ENCODE measurements around the gene NMU.

NMU gene

DNA sequence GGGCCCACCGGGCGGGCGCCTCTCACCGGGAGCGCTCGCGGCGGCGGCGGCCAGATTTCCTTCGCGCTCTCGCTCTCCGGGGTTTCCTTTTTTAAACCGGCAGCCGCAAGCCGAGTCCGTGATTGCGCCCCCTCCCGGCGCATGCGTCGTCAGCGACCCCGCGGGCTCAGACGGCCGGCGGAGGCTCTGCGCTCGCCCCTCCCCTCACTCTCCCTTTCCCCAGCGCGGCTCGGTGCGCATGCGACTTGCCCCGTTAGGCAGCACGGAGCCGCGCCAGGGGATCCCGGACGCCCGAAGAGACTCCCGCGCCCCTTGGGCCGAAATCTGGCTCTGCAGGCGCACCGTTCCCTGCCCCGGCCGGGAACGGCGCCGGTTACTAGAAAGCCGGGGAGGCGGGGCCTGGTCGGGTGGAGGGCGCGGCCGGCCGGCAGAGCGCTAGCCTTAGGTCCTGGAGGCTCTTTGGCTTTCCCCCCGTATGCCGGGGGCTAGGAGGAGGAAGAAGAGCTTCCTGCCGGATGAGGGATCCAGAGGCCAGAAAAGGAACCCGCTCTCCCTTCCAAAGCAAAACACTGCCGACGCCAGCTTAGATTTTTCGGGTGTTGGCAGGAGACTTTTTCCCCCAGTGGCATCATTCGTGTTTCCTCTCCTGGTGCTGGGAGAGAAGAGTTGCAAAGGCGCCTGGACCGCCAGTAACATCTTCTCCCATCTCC lies 89.2 kb downstream of the NMU start, which contains the start of gene CLOCK (continued):
- TF ChIP-seq, protein P1, sequence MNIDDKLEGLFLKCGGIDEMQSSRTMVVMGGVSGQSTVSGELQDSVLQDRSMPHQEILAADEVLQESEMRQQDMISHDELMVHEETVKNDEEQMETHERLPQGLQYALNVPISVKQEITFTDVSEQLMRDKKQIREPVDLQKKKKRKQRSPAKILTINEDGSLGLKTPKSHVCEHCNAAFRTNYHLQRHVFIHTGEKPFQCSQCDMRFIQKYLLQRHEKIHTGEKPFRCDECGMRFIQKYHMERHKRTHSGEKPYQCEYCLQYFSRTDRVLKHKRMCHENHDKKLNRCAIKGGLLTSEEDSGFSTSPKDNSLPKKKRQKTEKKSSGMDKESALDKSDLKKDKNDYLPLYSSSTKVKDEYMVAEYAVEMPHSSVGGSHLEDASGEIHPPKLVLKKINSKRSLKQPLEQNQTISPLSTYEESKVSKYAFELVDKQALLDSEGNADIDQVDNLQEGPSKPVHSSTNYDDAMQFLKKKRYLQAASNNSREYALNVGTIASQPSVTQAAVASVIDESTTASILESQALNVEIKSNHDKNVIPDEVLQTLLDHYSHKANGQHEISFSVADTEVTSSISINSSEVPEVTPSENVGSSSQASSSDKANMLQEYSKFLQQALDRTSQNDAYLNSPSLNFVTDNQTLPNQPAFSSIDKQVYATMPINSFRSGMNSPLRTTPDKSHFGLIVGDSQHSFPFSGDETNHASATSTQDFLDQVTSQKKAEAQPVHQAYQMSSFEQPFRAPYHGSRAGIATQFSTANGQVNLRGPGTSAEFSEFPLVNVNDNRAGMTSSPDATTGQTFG (tag by site-specific recombination; IDR thresholded peaks at IDR 0.05; ENCODE audit: borderline replicate concordance): no peak
- TF ChIP-seq ZNF791 (tag by site-specific recombination; IDR thresholded peaks at IDR 0.05) (no peak), SP3 (tag by site-specific recombination; IDR thresholded peaks at IDR 0.05) (peak; percentile 34; the same call in 1 of the 2 replicates), SP2 (tag by site-specific recombination; IDR thresholded peaks at IDR 0.05) (peak; percentile 33), ZNF596 (tag by site-specific recombination; IDR thresholded peaks at IDR 0.05) (no peak), SETDB1 (IDR thresholded peaks at IDR 0.05; ENCODE audit: insufficient read length, low read length) (no peak), ZSCAN23 (tag by site-specific recombination; IDR thresholded peaks at IDR 0.05) (no peak), ZNF292 (tag by site-specific recombination; IDR thresholded peaks at IDR 0.05; ENCODE audit: borderline replicate concordance, low read depth) (no peak), ZFHX2 (tag by site-specific recombination; conservative IDR thresholded peaks at IDR 0.05) (no peak), ZNF777 (tag by site-specific recombination; IDR thresholded peaks at IDR 0.05; ENCODE audit: borderline replicate concordance) (no peak), ZNF629 (tag by site-specific recombination; IDR thresholded peaks at IDR 0.05) (no peak), KLF7 (tag by site-specific recombination; IDR thresholded peaks at IDR 0.05; ENCODE audit: borderline replicate concordance) (no peak), ZNF132 (tag by site-specific recombination; IDR thresholded peaks at IDR 0.05; ENCODE audit: borderline replicate concordance) (no peak), BCL11A (tag by site-specific recombination; IDR thresholded peaks at IDR 0.05; ENCODE audit: low read depth) (no peak), ZNF169 (tag by site-specific recombination; IDR thresholded peaks at IDR 0.05) (no peak)
- TF ChIP-seq, protein P2, sequence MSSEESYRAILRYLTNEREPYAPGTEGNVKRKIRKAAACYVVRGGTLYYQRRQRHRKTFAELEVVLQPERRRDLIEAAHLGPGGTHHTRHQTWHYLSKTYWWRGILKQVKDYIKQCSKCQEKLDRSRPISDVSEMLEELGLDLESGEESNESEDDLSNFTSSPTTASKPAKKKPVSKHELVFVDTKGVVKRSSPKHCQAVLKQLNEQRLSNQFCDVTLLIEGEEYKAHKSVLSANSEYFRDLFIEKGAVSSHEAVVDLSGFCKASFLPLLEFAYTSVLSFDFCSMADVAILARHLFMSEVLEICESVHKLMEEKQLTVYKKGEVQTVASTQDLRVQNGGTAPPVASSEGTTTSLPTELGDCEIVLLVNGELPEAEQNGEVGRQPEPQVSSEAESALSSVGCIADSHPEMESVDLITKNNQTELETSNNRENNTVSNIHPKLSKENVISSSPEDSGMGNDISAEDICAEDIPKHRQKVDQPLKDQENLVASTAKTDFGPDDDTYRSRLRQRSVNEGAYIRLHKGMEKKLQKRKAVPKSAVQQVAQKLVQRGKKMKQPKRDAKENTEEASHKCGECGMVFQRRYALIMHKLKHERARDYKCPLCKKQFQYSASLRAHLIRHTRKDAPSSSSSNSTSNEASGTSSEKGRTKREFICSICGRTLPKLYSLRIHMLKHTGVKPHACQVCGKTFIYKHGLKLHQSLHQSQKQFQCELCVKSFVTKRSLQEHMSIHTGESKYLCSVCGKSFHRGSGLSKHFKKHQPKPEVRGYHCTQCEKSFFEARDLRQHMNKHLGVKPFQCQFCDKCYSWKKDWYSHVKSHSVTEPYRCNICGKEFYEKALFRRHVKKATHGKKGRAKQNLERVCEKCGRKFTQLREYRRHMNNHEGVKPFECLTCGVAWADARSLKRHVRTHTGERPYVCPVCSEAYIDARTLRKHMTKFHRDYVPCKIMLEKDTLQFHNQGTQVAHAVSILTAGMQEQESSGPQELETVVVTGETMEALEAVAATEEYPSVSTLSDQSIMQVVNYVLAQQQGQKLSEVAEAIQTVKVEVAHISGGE (tag by site-specific recombination; conservative IDR thresholded peaks at IDR 0.05; ENCODE audit: low read depth): peak; percentile 25; the same call in 1 of the 2 replicates
- TF ChIP-seq, protein P3, sequence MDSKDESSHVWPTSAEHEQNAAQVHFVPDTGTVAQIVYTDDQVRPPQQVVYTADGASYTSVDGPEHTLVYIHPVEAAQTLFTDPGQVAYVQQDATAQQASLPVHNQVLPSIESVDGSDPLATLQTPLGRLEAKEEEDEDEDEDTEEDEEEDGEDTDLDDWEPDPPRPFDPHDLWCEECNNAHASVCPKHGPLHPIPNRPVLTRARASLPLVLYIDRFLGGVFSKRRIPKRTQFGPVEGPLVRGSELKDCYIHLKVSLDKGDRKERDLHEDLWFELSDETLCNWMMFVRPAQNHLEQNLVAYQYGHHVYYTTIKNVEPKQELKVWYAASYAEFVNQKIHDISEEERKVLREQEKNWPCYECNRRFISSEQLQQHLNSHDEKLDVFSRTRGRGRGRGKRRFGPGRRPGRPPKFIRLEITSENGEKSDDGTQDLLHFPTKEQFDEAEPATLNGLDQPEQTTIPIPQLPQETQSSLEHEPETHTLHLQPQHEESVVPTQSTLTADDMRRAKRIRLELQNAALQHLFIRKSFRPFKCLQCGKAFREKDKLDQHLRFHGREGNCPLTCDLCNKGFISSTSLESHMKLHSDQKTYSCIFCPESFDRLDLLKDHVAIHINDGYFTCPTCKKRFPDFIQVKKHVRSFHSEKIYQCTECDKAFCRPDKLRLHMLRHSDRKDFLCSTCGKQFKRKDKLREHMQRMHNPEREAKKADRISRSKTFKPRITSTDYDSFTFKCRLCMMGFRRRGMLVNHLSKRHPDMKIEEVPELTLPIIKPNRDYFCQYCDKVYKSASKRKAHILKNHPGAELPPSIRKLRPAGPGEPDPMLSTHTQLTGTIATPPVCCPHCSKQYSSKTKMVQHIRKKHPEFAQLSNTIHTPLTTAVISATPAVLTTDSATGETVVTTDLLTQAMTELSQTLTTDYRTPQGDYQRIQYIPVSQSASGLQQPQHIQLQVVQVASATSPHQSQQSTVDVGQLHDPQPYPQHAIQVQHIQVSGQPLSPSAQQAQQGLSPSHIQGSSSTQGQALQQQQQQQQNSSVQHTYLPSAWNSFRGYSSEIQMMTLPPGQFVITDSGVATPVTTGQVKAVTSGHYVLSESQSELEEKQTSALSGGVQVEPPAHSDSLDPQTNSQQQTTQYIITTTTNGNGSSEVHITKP (tag by site-specific recombination; IDR thresholded peaks at IDR 0.05): no peak
- TF ChIP-seq, protein P4, sequence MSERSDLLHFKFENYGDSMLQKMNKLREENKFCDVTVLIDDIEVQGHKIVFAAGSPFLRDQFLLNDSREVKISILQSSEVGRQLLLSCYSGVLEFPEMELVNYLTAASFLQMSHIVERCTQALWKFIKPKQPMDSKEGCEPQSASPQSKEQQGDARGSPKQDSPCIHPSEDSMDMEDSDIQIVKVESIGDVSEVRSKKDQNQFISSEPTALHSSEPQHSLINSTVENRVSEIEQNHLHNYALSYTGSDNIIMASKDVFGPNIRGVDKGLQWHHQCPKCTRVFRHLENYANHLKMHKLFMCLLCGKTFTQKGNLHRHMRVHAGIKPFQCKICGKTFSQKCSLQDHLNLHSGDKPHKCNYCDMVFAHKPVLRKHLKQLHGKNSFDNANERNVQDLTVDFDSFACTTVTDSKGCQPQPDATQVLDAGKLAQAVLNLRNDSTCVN (tag by site-specific recombination; optimal IDR thresholded peaks at IDR 0.05): peak; percentile 85
